Embryonic facial prominence (tissue), 1 donor: Measurements from ENCODE around the gene RRH.
"Not testable (repeated sequence)": the region's sequence is repeated elsewhere in the genome, so short reads cannot be mapped to it uniquely, and the experiment has no call there.

ENCODE experiments used
- DNase-seq: peaks from one replicate; pipeline ENCODE4 v3.0.0-alpha.2; 2016; ENCODE audit errors: extremely low spot score

The RRH gene

GRCh38 chr4:109827672-109828071, at the start of gene RRH:
TSS of gene RRH (plus strand) at chr4:109827972. CDS start at chr4:109828028, 56 bp downstream.
- no peak for DNase-seq

- not testable (repeated sequence) for DNase-seq
These were observed 45.7 kb upstream of the RRH start for GRCh38 chr4:109782092-109782491.

- DNase-seq = no peak
These were observed 40.9 kb upstream of the RRH start for GRCh38 chr4:109786846-109787245.

- no peak for DNase-seq
These were observed 40.0 kb upstream of the RRH start for GRCh38 chr4:109787807-109788206.

- DNase-seq = no peak
These were observed 32.7 kb upstream of the RRH start for GRCh38 chr4:109795059-109795458.

GRCh38 chr4:109798866-109799265, 28.9 kb upstream of the RRH start:
- no peak for DNase-seq

- DNase-seq = no peak
These were observed 26.5 kb upstream of the RRH start for GRCh38 chr4:109801099-109801789.

GRCh38 chr4:109801895-109802319, 25.9 kb upstream of the RRH start, which contains the start of gene CFI:
TSS of gene CFI (minus strand) at chr4:109801999. CDS start at chr4:109801971, 28 bp downstream.
- DNase-seq = peak; percentile 30

- no peak for DNase-seq
These were observed 23.7 kb upstream of the RRH start for GRCh38 chr4:109803924-109804571.

- DNase-seq = no peak
These were observed 18.1 kb upstream of the RRH start for GRCh38 chr4:109809655-109810054.

GRCh38 chr4:109810552-109811387, 17.0 kb upstream of the RRH start:
- no peak for DNase-seq

- DNase-seq = no peak
These were observed 16.1 kb upstream of the RRH start for GRCh38 chr4:109811707-109812106.

GRCh38 chr4:109815151-109816081, 12.4 kb upstream of the RRH start, which contains the start of gene GAR1:
TSS of gene GAR1 (plus strand) at chr4:109815762. CDS start at chr4:109816165, 403 bp downstream.
- DNase-seq = peak; percentile 92

GRCh38 chr4:109816082-109816442, 11.7 kb upstream of the RRH start:
- DNase-seq = no peak

GRCh38 chr4:109816894-109817293, 10.9 kb upstream of the RRH start:
- DNase-seq = no peak

GRCh38 chr4:109818268-109818667, 9.5 kb upstream of the RRH start:
- DNase-seq = no peak

- DNase-seq = no peak
These were observed 7.2 kb upstream of the RRH start for GRCh38 chr4:109820563-109820962.

GRCh38 chr4:109821185-109821584, 6.6 kb upstream of the RRH start:
- DNase-seq = no peak

- peak; percentile 32 for DNase-seq
These were observed 1.1 kb upstream of the RRH start for GRCh38 chr4:109826719-109827118.

- no peak for DNase-seq
These were observed 6.0 kb downstream of the RRH start for GRCh38 chr4:109833756-109834155.

- no peak for DNase-seq
These were observed 9.2 kb downstream of the RRH start for GRCh38 chr4:109836985-109837384.
